HCT116 (cell line): ENCODE results near the gene SLC25A21. TPM values are rescaled to one million over a fixed set of nuclear protein-coding genes. Genes with fewer than 3 reads are reported as not detected.

ENCODE experiments used
- ATAC-seq: fragments of 200-7000 bp; cut with Tn5 transposase; 2 replicates; pipeline ENCODE4 v1.9.1; 2020; ENCODE audit warnings: mild to moderate bottlenecking, moderate library complexity
- BruUV-seq: library from RNA; stranded (reverse); fragments of 400-500 nt; replicated peaks from 2 replicates; lab custom pipeline; 2021; lab: Mats Ljungman, UMichigan
- CTCF ChIA-PET: fragments of 300-600 bp; sonication (Branson Sonifier 250); formaldehyde crosslinking; loops from one replicate; lab custom pipeline; 2021; ENCODE audit warnings: antibody characterized with exemption; lab: Charles Lee
- POLR2A ChIA-PET: fragments of 300-600, 350-600 bp; sonication (Branson Sonifier 250); formaldehyde crosslinking; loops from one replicate; lab custom pipeline; 2021; ENCODE audit warnings: antibody characterized with exemption; lab: Charles Lee
- RAD21 ChIA-PET, 2 experiments: fragments of 300-600 bp; sonication (Branson Sonifier 250); formaldehyde crosslinking; loops; one replicate each; lab custom pipeline; 2023; ENCODE audit warnings: low total read pairs in 2 of 2; ENCODE audit not compliant: uncharacterized antibody in 2 of 2, unreplicated experiment in 2 of 2, low non-redundant PET in 1 of 2; lab: Charles Lee
- DNase-seq: peaks from one replicate; pipeline ENCODE4 v3.0.0-alpha.2; 2010; ENCODE audit warnings: low read depth, low spot score
- H2AFZ ChIP-seq: fragments of 200-600 bp; shearing (Covaris generic), sonication (generic); 2 replicates; pipeline ENCODE4 v1.6.1; 2017; ENCODE audit warnings: low read depth, mixed run types, mixed read lengths, antibody characterized with exemption, low read length; ENCODE audit not compliant: poor library complexity, severe bottlenecking
- H3K27ac ChIP-seq: 2 replicates; pipeline ENCODE4 v1.5.1; 2012; ENCODE audit warnings: low read depth, low read length
- H3K27me3 ChIP-seq: fragments of 200-600 bp; sonication (generic); 2 replicates; pipeline ENCODE4 v1.6.1; 2016; ENCODE audit warnings: mixed run types, low read length, mixed read lengths; ENCODE audit not compliant: insufficient read depth
- H3K36me3 ChIP-seq, 2 experiments: fragments of 200-500 bp in 1 of 2; fragments of 200-600 bp in 1 of 2; sonication (Bioruptor generic) in 1 of 2; sonication (generic) in 1 of 2; 2 replicates each; pipeline versions ENCODE4 v1.5.1 to v1.6.1; 2014 to 2016; ENCODE audit warnings: low read length in 2 of 2, inconsistent platforms in 1 of 2, mixed read lengths in 1 of 2, mixed run types in 1 of 2; ENCODE audit not compliant: insufficient read depth in 2 of 2, control insufficient read depth in 1 of 2
- H3K4me1 ChIP-seq, 2 experiments: fragments of 200-600 bp in 1 of 2; sonication (generic) in 1 of 2; 2 replicates each; pipeline versions ENCODE4 v1.5.1 to v1.6.1; 2012 to 2017; ENCODE audit warnings: low read length in 2 of 2, inconsistent platforms in 1 of 2, mild to moderate bottlenecking in 1 of 2, mixed read lengths in 1 of 2, mixed run types in 1 of 2, moderate library complexity in 1 of 2; ENCODE audit not compliant: insufficient read depth in 2 of 2, control insufficient read depth in 1 of 2
- H3K4me2 ChIP-seq: fragments of 200-600 bp; sonication (generic); 2 replicates; pipeline ENCODE4 v1.6.1; 2017; ENCODE audit warnings: mixed run types, low read length, mixed read lengths
- H3K4me3 ChIP-seq, 2 experiments: fragments of 200-600 bp in 1 of 2; sonication (generic) in 1 of 2; replicated peaks in 1 of 2; 2 replicates each; pipeline ENCODE4 v1.5.1; 2011 to 2016; ENCODE audit warnings: low read length in 2 of 2, control low read depth in 1 of 2, low read depth in 1 of 2, mild to moderate bottlenecking in 1 of 2, mixed read lengths in 1 of 2, mixed run types in 1 of 2
- H3K79me2 ChIP-seq: fragments of 200-600 bp; sonication (generic); 2 replicates; pipeline ENCODE4 v1.6.1; 2017; ENCODE audit warnings: mild to moderate bottlenecking, mixed run types, low read length, moderate library complexity, mixed read lengths; ENCODE audit not compliant: insufficient read depth
- H3K9ac ChIP-seq: fragments of 200-600 bp; sonication (generic); 2 replicates; pipeline ENCODE4 v1.6.1; 2016; ENCODE audit warnings: low read length, mixed read lengths
- H3K9me2 ChIP-seq: fragments of 200-600 bp; sonication (generic), shearing (Covaris generic); 2 replicates; pipeline ENCODE4 v1.6.1; 2017; ENCODE audit warnings: mixed run types, mild to moderate bottlenecking, moderate library complexity; ENCODE audit not compliant: insufficient read depth
- H3K9me3 ChIP-seq, 2 experiments: fragments of 200-500 bp in 1 of 2; fragments of 200-600 bp in 1 of 2; sonication (Bioruptor generic) in 1 of 2; sonication (generic) in 1 of 2; 2 replicates each; pipeline ENCODE4 v1.6.1; 2014 to 2017; ENCODE audit warnings: low read length in 2 of 2, mixed read lengths in 2 of 2, inconsistent platforms in 1 of 2, low read depth in 1 of 2, mild to moderate bottlenecking in 1 of 2, mixed run types in 1 of 2, moderate library complexity in 1 of 2; ENCODE audit not compliant: control insufficient read depth in 1 of 2, insufficient read depth in 1 of 2
- H4K20me1 ChIP-seq: fragments of 200-600 bp; sonication (generic), shearing (Covaris generic); 2 replicates; pipeline ENCODE4 v1.6.1; 2017; ENCODE audit warnings: mixed run types, mild to moderate bottlenecking, moderate library complexity; ENCODE audit not compliant: insufficient read depth
- CBX3 ChIP-seq: IDR thresholded peaks from 2 replicates; pipeline ENCODE4 v1.6.1; 2012; ENCODE audit warnings: low read depth
- CEBPB ChIP-seq: IDR thresholded peaks from 2 replicates; pipeline ENCODE4 v1.6.1; 2012; ENCODE audit warnings: low read depth
- EGR1 ChIP-seq: IDR thresholded peaks from 2 replicates; pipeline ENCODE4 v1.6.1; 2012; ENCODE audit warnings: low read depth
- ELF1 ChIP-seq: IDR thresholded peaks from 2 replicates; pipeline ENCODE4 v1.6.1; 2012; ENCODE audit warnings: low read depth, borderline replicate concordance
- EZH2 ChIP-seq: fragments of 200-600 bp; sonication (generic); IDR thresholded peaks from 2 replicates; pipeline ENCODE4 v1.6.1; 2017; ENCODE audit warnings: antibody characterized with exemption, mixed run types
- EZH2phosphoT487 ChIP-seq: fragments of 200-600 bp; IDR thresholded peaks from 2 replicates; pipeline ENCODE4 v1.6.1; 2018; ENCODE audit warnings: antibody characterized with exemption, borderline replicate concordance
- FOSL1 ChIP-seq: IDR thresholded peaks from 2 replicates; pipeline ENCODE4 v1.6.1; 2012; ENCODE audit warnings: low read depth
- JUND ChIP-seq: IDR thresholded peaks from 2 replicates; pipeline ENCODE4 v1.6.1; 2012
- MAX ChIP-seq: IDR thresholded peaks from 2 replicates; pipeline ENCODE4 v1.6.1; 2012
- POLR2A ChIP-seq: IDR thresholded peaks from 2 replicates; pipeline ENCODE4 v1.7.0; 2011; ENCODE audit warnings: borderline replicate concordance; ENCODE audit not compliant: insufficient read depth, insufficient read length; ENCODE audit errors: extremely low read depth
- POLR2AphosphoS5 ChIP-seq: IDR thresholded peaks from 2 replicates; pipeline ENCODE4 v1.6.1; 2011; ENCODE audit warnings: mild to moderate bottlenecking, low read depth, low read length, moderate library complexity
- RAD21 ChIP-seq: IDR thresholded peaks from 2 replicates; pipeline ENCODE4 v1.6.1; 2012; ENCODE audit warnings: low read depth, mild to moderate bottlenecking
- SIN3A ChIP-seq: IDR thresholded peaks from 2 replicates; pipeline ENCODE4 v1.6.1; 2012; ENCODE audit warnings: low read depth
- SP1 ChIP-seq: IDR thresholded peaks from 2 replicates; pipeline ENCODE4 v1.6.1; 2012; ENCODE audit warnings: low read depth
- SRF ChIP-seq: IDR thresholded peaks from 2 replicates; pipeline ENCODE4 v1.6.1; 2012; ENCODE audit warnings: low read depth
- TCF7L2 ChIP-seq: IDR thresholded peaks from 2 replicates; pipeline ENCODE4 v1.7.0; 2011; ENCODE audit warnings: borderline replicate concordance, inconsistent platforms; ENCODE audit not compliant: insufficient read depth, insufficient read length; ENCODE audit errors: extremely low read depth
- YY1 ChIP-seq: IDR thresholded peaks from 2 replicates; pipeline ENCODE4 v1.6.1; 2011; ENCODE audit warnings: low read length, low read depth, moderate library complexity, mild to moderate bottlenecking; ENCODE audit not compliant: insufficient replicate concordance; ENCODE audit errors: extremely low read depth
- ZFX ChIP-seq: fragments of 450-650 bp; IDR thresholded peaks from 2 replicates; pipeline ENCODE4 v1.6.1; 2017
- intact Hi-C: fragments of 100-400 bp; cut with micrococcal nuclease; formaldehyde crosslinking; loops from 2 replicates; pipeline ENCODE4 v1.10.0; 2022
- total RNA-seq: library from RNA; stranded (reverse); gene quantifications from one replicate; pipeline ENCODE4 v1.2.1, GENCODE V29; 2021; ENCODE audit not compliant: unreplicated experiment
- TF ChIP-seq, protein P1 (sequence below), 3 experiments: fragments of 200-600 bp in 1 of 3; sonication (generic) in 1 of 3; IDR thresholded peaks in 2 of 3; conservative IDR thresholded peaks in 1 of 3; 2 replicates each; pipeline ENCODE4 v1.5.1; 2012 to 2017; ENCODE audit warnings: low read depth in 2 of 3, low read length in 2 of 3, antibody characterized with exemption in 1 of 3, borderline replicate concordance in 1 of 3, control low read depth in 1 of 3, mild to moderate bottlenecking in 1 of 3, mixed read lengths in 1 of 3, mixed run types in 1 of 3, moderate library complexity in 1 of 3; ENCODE audit not compliant: insufficient read depth in 1 of 3
- TF ChIP-seq, protein P2 (sequence below): IDR thresholded peaks from 2 replicates; pipeline ENCODE4 v1.6.1; 2012; ENCODE audit warnings: low read depth

Gene SLC25A21
- total RNA-seq, 1 experiment from 2014 or later: 3.5 TPM

GRCh38 chr14:36665887-36666415 lies 506.5 kb downstream of the SLC25A21 start:
- intact Hi-C loops: no loop called here
- POLR2A ChIA-PET: no interaction called here
- Histone ChIP-seq H3K9ac (no peak overlapping the region), H3K27me3 (no peaks in the 10 kb centered on the region), H3K9me2 (no peaks in the 10 kb centered on the region), H3K4me2 (no peak overlapping the region), H4K20me1 (no peaks in the 10 kb centered on the region), H2AFZ (no peak overlapping the region), H3K4me1 (peaks cover 4 to 10% of the 10 kb centered on the region in 2 experiments; a peak in 1 of 4 replicates), H3K36me3 (peaks cover 0 to 3% of the 10 kb centered on the region in 2 experiments; a peak in 2 of 4 replicates), H3K79me2 (no peaks in the 10 kb centered on the region), H3K27ac (no peak overlapping the region), H3K4me3 (no peak overlapping the region), H3K9me3 (no peaks in the 10 kb centered on the region)
- DNase-seq (no peak), ATAC-seq (no peak)
- CTCF ChIA-PET: no interaction called here
- RAD21 ChIA-PET: no interaction called here
- BruUV-seq: no TSS peak
- TF ChIP-seq ELF1 (no peak), SRF (no peak), JUND (no peak), ZFX (no peak), TCF7L2 (no peak), SIN3A (no peak), POLR2AphosphoS5 (no peak), EZH2 (no peak), RAD21 (no peak), EZH2phosphoT487 (no peak), EGR1 (no peak), CBX3 (no peak), MAX (no peak), YY1 (no peak), FOSL1 (no peak), CEBPB (no peak), SP1 (no peak), POLR2A (no peak)
- TF ChIP-seq, protein P1, sequence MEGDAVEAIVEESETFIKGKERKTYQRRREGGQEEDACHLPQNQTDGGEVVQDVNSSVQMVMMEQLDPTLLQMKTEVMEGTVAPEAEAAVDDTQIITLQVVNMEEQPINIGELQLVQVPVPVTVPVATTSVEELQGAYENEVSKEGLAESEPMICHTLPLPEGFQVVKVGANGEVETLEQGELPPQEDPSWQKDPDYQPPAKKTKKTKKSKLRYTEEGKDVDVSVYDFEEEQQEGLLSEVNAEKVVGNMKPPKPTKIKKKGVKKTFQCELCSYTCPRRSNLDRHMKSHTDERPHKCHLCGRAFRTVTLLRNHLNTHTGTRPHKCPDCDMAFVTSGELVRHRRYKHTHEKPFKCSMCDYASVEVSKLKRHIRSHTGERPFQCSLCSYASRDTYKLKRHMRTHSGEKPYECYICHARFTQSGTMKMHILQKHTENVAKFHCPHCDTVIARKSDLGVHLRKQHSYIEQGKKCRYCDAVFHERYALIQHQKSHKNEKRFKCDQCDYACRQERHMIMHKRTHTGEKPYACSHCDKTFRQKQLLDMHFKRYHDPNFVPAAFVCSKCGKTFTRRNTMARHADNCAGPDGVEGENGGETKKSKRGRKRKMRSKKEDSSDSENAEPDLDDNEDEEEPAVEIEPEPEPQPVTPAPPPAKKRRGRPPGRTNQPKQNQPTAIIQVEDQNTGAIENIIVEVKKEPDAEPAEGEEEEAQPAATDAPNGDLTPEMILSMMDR (IDR thresholded peaks at IDR 0.05 in 2 of 3, conservative IDR thresholded peaks at IDR 0.05 in 1 of 3; ENCODE audit: borderline replicate concordance in 1 of 3, insufficient read depth in 1 of 3, low read depth in 2 of 3, low read length in 2 of 3): no peak
- TF ChIP-seq, protein P2, sequence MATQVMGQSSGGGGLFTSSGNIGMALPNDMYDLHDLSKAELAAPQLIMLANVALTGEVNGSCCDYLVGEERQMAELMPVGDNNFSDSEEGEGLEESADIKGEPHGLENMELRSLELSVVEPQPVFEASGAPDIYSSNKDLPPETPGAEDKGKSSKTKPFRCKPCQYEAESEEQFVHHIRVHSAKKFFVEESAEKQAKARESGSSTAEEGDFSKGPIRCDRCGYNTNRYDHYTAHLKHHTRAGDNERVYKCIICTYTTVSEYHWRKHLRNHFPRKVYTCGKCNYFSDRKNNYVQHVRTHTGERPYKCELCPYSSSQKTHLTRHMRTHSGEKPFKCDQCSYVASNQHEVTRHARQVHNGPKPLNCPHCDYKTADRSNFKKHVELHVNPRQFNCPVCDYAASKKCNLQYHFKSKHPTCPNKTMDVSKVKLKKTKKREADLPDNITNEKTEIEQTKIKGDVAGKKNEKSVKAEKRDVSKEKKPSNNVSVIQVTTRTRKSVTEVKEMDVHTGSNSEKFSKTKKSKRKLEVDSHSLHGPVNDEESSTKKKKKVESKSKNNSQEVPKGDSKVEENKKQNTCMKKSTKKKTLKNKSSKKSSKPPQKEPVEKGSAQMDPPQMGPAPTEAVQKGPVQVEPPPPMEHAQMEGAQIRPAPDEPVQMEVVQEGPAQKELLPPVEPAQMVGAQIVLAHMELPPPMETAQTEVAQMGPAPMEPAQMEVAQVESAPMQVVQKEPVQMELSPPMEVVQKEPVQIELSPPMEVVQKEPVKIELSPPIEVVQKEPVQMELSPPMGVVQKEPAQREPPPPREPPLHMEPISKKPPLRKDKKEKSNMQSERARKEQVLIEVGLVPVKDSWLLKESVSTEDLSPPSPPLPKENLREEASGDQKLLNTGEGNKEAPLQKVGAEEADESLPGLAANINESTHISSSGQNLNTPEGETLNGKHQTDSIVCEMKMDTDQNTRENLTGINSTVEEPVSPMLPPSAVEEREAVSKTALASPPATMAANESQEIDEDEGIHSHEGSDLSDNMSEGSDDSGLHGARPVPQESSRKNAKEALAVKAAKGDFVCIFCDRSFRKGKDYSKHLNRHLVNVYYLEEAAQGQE: no peak
